Measurements from ENCODE around the gene FOXRED1. TPM values are rescaled to one million over a fixed set of nuclear protein-coding genes. Genes with fewer than 3 reads are reported as not detected.

FOXRED1 gene
- total RNA-seq (2012; rRNA removed), result 18.3 and 18.5 TPM in 2 replicates

- peaks cover 46% of the 10 kb centered on the region for H3K36me3 ChIP-seq (ENCODE audit: insufficient read depth, low read length)
- H3K4me3 ChIP-seq (ENCODE audit: low read length), result peak within 1 kb of the TSS; percentile 95
- no peaks in the 10 kb centered on the region for H3K27me3 ChIP-seq (ENCODE audit: control insufficient read depth, insufficient read depth, low read length)
- H3K9me3 ChIP-seq (replicated peaks; ENCODE audit: low read length), result no peaks in the 10 kb centered on the region
- peaks cover 13% of the 10 kb centered on the region for H3K4me1 ChIP-seq (ENCODE audit: control insufficient read depth, insufficient read depth, low read length)
- peak within 1 kb of the TSS; percentile 91 for H3K4me2 ChIP-seq (ENCODE audit: low read length)
- H3K9ac ChIP-seq (ENCODE audit: low read depth, low read length), result peak within 1 kb of the TSS; percentile 97
Observed at GRCh38 chr11:126268708-126269579, at the start of gene FOXRED1, which contains the start of gene SRPRA. FOXRED1 (plus strand) TSS chr11:126269154; CDS start chr11:126269207, 53 bp downstream. SRPRA (minus strand) TSS chr11:126268895; CDS start chr11:126268804, 91 bp downstream.

- Histone ChIP-seq H3K9me3 (replicated peaks; ENCODE audit: low read length) (no peaks in the 10 kb centered on the region), H3K4me3 (ENCODE audit: low read length) (no peak overlapping the region), H3K4me2 (ENCODE audit: low read length) (no peak overlapping the region), H3K9ac (ENCODE audit: low read depth, low read length) (no peak overlapping the region), H3K36me3 (ENCODE audit: insufficient read depth, low read length) (no peaks in the 10 kb centered on the region), H3K4me1 (ENCODE audit: control insufficient read depth, insufficient read depth, low read length) (no peaks in the 10 kb centered on the region), H3K27me3 (ENCODE audit: control insufficient read depth, insufficient read depth, low read length) (no peaks in the 10 kb centered on the region)
Observed at GRCh38 chr11:126219547-126219946, 49.4 kb upstream of the FOXRED1 start.

GRCh38 chr11:126224647-126225294 is 44.2 kb upstream of the FOXRED1 start:
- no peaks in the 10 kb centered on the region for H3K4me1 ChIP-seq (ENCODE audit: control insufficient read depth, insufficient read depth, low read length)
- H3K36me3 ChIP-seq (ENCODE audit: insufficient read depth, low read length), result no peaks in the 10 kb centered on the region
- H3K27me3 ChIP-seq (ENCODE audit: control insufficient read depth, insufficient read depth, low read length), result no peaks in the 10 kb centered on the region
- no peak overlapping the region for H3K4me2 ChIP-seq (ENCODE audit: low read length)
- no peaks in the 10 kb centered on the region for H3K9me3 ChIP-seq (replicated peaks; ENCODE audit: low read length)
- no peak overlapping the region for H3K4me3 ChIP-seq (ENCODE audit: low read length)
- H3K9ac ChIP-seq (ENCODE audit: low read depth, low read length), result no peak overlapping the region

GRCh38 chr11:126225295-126225665 is 43.7 kb upstream of the FOXRED1 start:
- no peak overlapping the region for H3K4me3 ChIP-seq (ENCODE audit: low read length)
- H3K9ac ChIP-seq (ENCODE audit: low read depth, low read length), result no peak overlapping the region
- H3K4me1 ChIP-seq (ENCODE audit: control insufficient read depth, insufficient read depth, low read length), result peaks cover 2% of the 10 kb centered on the region
- H3K4me2 ChIP-seq (ENCODE audit: low read length), result no peak overlapping the region
- H3K36me3 ChIP-seq (ENCODE audit: insufficient read depth, low read length), result peaks cover under 1% of the 10 kb centered on the region
- H3K27me3 ChIP-seq (ENCODE audit: control insufficient read depth, insufficient read depth, low read length), result no peaks in the 10 kb centered on the region
- no peaks in the 10 kb centered on the region for H3K9me3 ChIP-seq (replicated peaks; ENCODE audit: low read length)

GRCh38 chr11:126226334-126227084 is 42.4 kb upstream of the FOXRED1 start:
- Histone ChIP-seq H3K27me3 (ENCODE audit: control insufficient read depth, insufficient read depth, low read length) (no peaks in the 10 kb centered on the region), H3K36me3 (ENCODE audit: insufficient read depth, low read length) (peaks cover 5% of the 10 kb centered on the region), H3K9ac (ENCODE audit: low read depth, low read length) (no peak overlapping the region), H3K4me3 (ENCODE audit: low read length) (no peak overlapping the region), H3K9me3 (replicated peaks; ENCODE audit: low read length) (no peaks in the 10 kb centered on the region), H3K4me1 (ENCODE audit: control insufficient read depth, insufficient read depth, low read length) (peaks cover 4% of the 10 kb centered on the region), H3K4me2 (ENCODE audit: low read length) (no peak overlapping the region)

- Histone ChIP-seq H3K4me3 (ENCODE audit: low read length) (no peak overlapping the region), H3K4me1 (ENCODE audit: control insufficient read depth, insufficient read depth, low read length) (peaks cover 12% of the 10 kb centered on the region), H3K4me2 (ENCODE audit: low read length) (no peak overlapping the region), H3K9me3 (replicated peaks; ENCODE audit: low read length) (no peaks in the 10 kb centered on the region), H3K36me3 (ENCODE audit: insufficient read depth, low read length) (peaks cover 5% of the 10 kb centered on the region), H3K9ac (ENCODE audit: low read depth, low read length) (no peak overlapping the region), H3K27me3 (ENCODE audit: control insufficient read depth, insufficient read depth, low read length) (no peaks in the 10 kb centered on the region)
Observed at GRCh38 chr11:126229858-126230540, 39.0 kb upstream of the FOXRED1 start.

GRCh38 chr11:126231725-126232459 is 37.1 kb upstream of the FOXRED1 start:
- Histone ChIP-seq H3K9ac (ENCODE audit: low read depth, low read length) (no peak overlapping the region), H3K9me3 (replicated peaks; ENCODE audit: low read length) (no peaks in the 10 kb centered on the region), H3K4me1 (ENCODE audit: control insufficient read depth, insufficient read depth, low read length) (peaks cover 12% of the 10 kb centered on the region), H3K36me3 (ENCODE audit: insufficient read depth, low read length) (peaks cover 11% of the 10 kb centered on the region), H3K4me2 (ENCODE audit: low read length) (no peak overlapping the region), H3K27me3 (ENCODE audit: control insufficient read depth, insufficient read depth, low read length) (no peaks in the 10 kb centered on the region), H3K4me3 (ENCODE audit: low read length) (no peak overlapping the region)

- peaks cover 12% of the 10 kb centered on the region for H3K4me1 ChIP-seq (ENCODE audit: control insufficient read depth, insufficient read depth, low read length)
- peaks cover 11% of the 10 kb centered on the region for H3K36me3 ChIP-seq (ENCODE audit: insufficient read depth, low read length)
- H3K27me3 ChIP-seq (ENCODE audit: control insufficient read depth, insufficient read depth, low read length), result no peaks in the 10 kb centered on the region
- no peaks in the 10 kb centered on the region for H3K9me3 ChIP-seq (replicated peaks; ENCODE audit: low read length)
- no peak overlapping the region for H3K4me3 ChIP-seq (ENCODE audit: low read length)
- H3K9ac ChIP-seq (ENCODE audit: low read depth, low read length), result no peak overlapping the region
- H3K4me2 ChIP-seq (ENCODE audit: low read length), result no peak overlapping the region
Observed at GRCh38 chr11:126232683-126233082, 36.3 kb upstream of the FOXRED1 start.

GRCh38 chr11:126233391-126233790 is 35.6 kb upstream of the FOXRED1 start:
- no peak overlapping the region for H3K9ac ChIP-seq (ENCODE audit: low read depth, low read length)
- peaks cover 11% of the 10 kb centered on the region for H3K36me3 ChIP-seq (ENCODE audit: insufficient read depth, low read length)
- no peak overlapping the region for H3K4me2 ChIP-seq (ENCODE audit: low read length)
- H3K9me3 ChIP-seq (replicated peaks; ENCODE audit: low read length), result no peaks in the 10 kb centered on the region
- peaks cover 12% of the 10 kb centered on the region for H3K4me1 ChIP-seq (ENCODE audit: control insufficient read depth, insufficient read depth, low read length)
- H3K27me3 ChIP-seq (ENCODE audit: control insufficient read depth, insufficient read depth, low read length), result no peaks in the 10 kb centered on the region
- H3K4me3 ChIP-seq (ENCODE audit: low read length), result no peak overlapping the region

- no peak overlapping the region for H3K4me3 ChIP-seq (ENCODE audit: low read length)
- no peaks in the 10 kb centered on the region for H3K27me3 ChIP-seq (ENCODE audit: control insufficient read depth, insufficient read depth, low read length)
- H3K4me1 ChIP-seq (ENCODE audit: control insufficient read depth, insufficient read depth, low read length), result peaks cover 12% of the 10 kb centered on the region
- peaks cover 30% of the 10 kb centered on the region for H3K36me3 ChIP-seq (ENCODE audit: insufficient read depth, low read length)
- peak overlapping the region; percentile 20 for H3K4me2 ChIP-seq (ENCODE audit: low read length)
- H3K9ac ChIP-seq (ENCODE audit: low read depth, low read length), result no peak overlapping the region
- H3K9me3 ChIP-seq (replicated peaks; ENCODE audit: low read length), result no peaks in the 10 kb centered on the region
Observed at GRCh38 chr11:126246636-126247035, 22.3 kb upstream of the FOXRED1 start.
